Neural cell (in vitro differentiated cells): ENCODE results near the gene TLN1. TPM values are rescaled to one million over a fixed set of nuclear protein-coding genes. Genes with fewer than 3 reads are reported as not detected.

Experiments
- H2AFZ ChIP-seq: fragments of 200-600, 300-800 bp; sonication (generic), shearing (Covaris generic); 2 replicates; pipeline ENCODE4 v1.6.0; 2014; ENCODE audit warnings: low read depth, mild to moderate bottlenecking, antibody characterized with exemption, low read length, moderate library complexity
- H3F3A ChIP-seq: fragments of 200-600 bp; shearing (Covaris generic); 2 replicates; pipeline ENCODE4 v1.6.1; 2016; ENCODE audit warnings: mild to moderate bottlenecking, moderate library complexity, mixed read lengths, antibody characterized with exemption, low read length; ENCODE audit not compliant: insufficient read depth, poor library complexity, severe bottlenecking
- H3K27ac ChIP-seq: fragments of 200-600, 300-800 bp; sonication (generic), shearing (Covaris generic); 2 replicates; pipeline ENCODE4 v1.5.1; 2014; ENCODE audit warnings: mild to moderate bottlenecking, low read length, moderate library complexity
- H3K27me3 ChIP-seq: fragments of 300-800, 200-600 bp; sonication (generic), shearing (Covaris generic); 2 replicates; pipeline ENCODE4 v1.6.0; 2014; ENCODE audit warnings: mild to moderate bottlenecking, low read depth, low read length, moderate library complexity; ENCODE audit not compliant: insufficient read depth
- H3K36me3 ChIP-seq: fragments of 300-800, 200-600 bp; sonication (generic), shearing (Covaris generic); 2 replicates; pipeline ENCODE4 v1.5.1; 2014; ENCODE audit warnings: mild to moderate bottlenecking, antibody characterized with exemption, low read length, moderate library complexity; ENCODE audit not compliant: insufficient read depth
- H3K4me2 ChIP-seq: fragments of 300-800, 200-600 bp; sonication (generic), shearing (Covaris generic); 2 replicates; pipeline ENCODE4 v1.6.0; 2014; ENCODE audit warnings: mild to moderate bottlenecking, low read length
- H3K4me3 ChIP-seq: fragments of 300-800, 200-600 bp; sonication (generic), shearing (Covaris generic); 2 replicates; pipeline ENCODE4 v1.5.1; 2014; ENCODE audit warnings: mild to moderate bottlenecking, low read length, moderate library complexity
- H3K79me2 ChIP-seq: fragments of 200-600 bp; shearing (Covaris generic); replicated peaks from 2 replicates; pipeline ENCODE4 v1.6.0; 2014; ENCODE audit warnings: mild to moderate bottlenecking, low read length, moderate library complexity; ENCODE audit not compliant: insufficient read depth
- H3K9ac ChIP-seq: fragments of 300-800, 200-600 bp; sonication (generic), shearing (Covaris generic); 2 replicates; pipeline ENCODE4 v1.6.1; 2016; ENCODE audit warnings: mild to moderate bottlenecking, low read length, mixed read lengths
- H3K9me2 ChIP-seq: fragments of 200-600 bp; shearing (Covaris generic); 2 replicates; pipeline ENCODE4 v1.6.1; 2016; ENCODE audit warnings: mild to moderate bottlenecking, low read length, mixed read lengths; ENCODE audit not compliant: insufficient read depth
- H3K9me3 ChIP-seq: fragments of 200-600, 300-800 bp; sonication (generic), shearing (Covaris generic); 2 replicates; pipeline ENCODE4 v1.6.1; 2016; ENCODE audit warnings: mild to moderate bottlenecking, mixed run types, low read length, moderate library complexity, mixed read lengths
- H4K20me1 ChIP-seq: fragments of 200-600 bp; shearing (Covaris generic); 2 replicates; pipeline ENCODE4 v1.6.1; 2016; ENCODE audit warnings: mild to moderate bottlenecking, mixed run types; ENCODE audit not compliant: insufficient read depth
- EP300 ChIP-seq: fragments of 450-650 bp; conservative IDR thresholded peaks from 2 replicates; pipeline ENCODE4 v1.6.1; 2014; ENCODE audit warnings: antibody characterized with exemption, mild to moderate bottlenecking, moderate library complexity; ENCODE audit not compliant: poor library complexity, severe bottlenecking
- EZH2 ChIP-seq: fragments of 200-600, 300-800 bp; shearing (Covaris generic), sonication (generic); IDR thresholded peaks from 2 replicates; pipeline ENCODE4 v1.6.1; 2014; ENCODE audit warnings: antibody characterized with exemption, low read length, borderline replicate concordance, mild to moderate bottlenecking; ENCODE audit not compliant: insufficient read depth, poor library complexity, severe bottlenecking
- MXI1 ChIP-seq: fragments of 450-650 bp; conservative IDR thresholded peaks from 2 replicates; pipeline ENCODE4 v1.6.1; 2014; ENCODE audit warnings: antibody characterized with exemption, mild to moderate bottlenecking; ENCODE audit not compliant: poor library complexity, severe bottlenecking
- POLR2AphosphoS5 ChIP-seq: IDR thresholded peaks from 2 replicates; pipeline ENCODE4 v1.6.1; 2012
- RAD21 ChIP-seq: fragments of 450-650 bp; conservative IDR thresholded peaks from 2 replicates; pipeline ENCODE4 v1.6.1; 2014; ENCODE audit warnings: antibody characterized with exemption, mild to moderate bottlenecking, moderate library complexity
- SMC3 ChIP-seq: fragments of 450-650 bp; conservative IDR thresholded peaks from 2 replicates; pipeline ENCODE4 v1.6.1; 2014; ENCODE audit warnings: antibody characterized with exemption, mild to moderate bottlenecking, moderate library complexity; ENCODE audit not compliant: poor library complexity
- TAF1 ChIP-seq: IDR thresholded peaks from 2 replicates; pipeline ENCODE4 v1.6.1; 2012; ENCODE audit warnings: low read depth
- polyA plus RNA-seq: library from polyadenylated mRNA; depleted of rRNA; stranded (reverse); fragments of >200 nt; gene quantifications from 2 replicates; pipeline ENCODE4 v1.2.3, GENCODE V29; 2014
- TF ChIP-seq, protein P1 (sequence below): IDR thresholded peaks from 2 replicates; pipeline ENCODE4 v1.6.1; 2012; ENCODE audit warnings: borderline replicate concordance
- TF ChIP-seq, protein P2 (sequence below): fragments of 450-650 bp; IDR thresholded peaks from 2 replicates; pipeline ENCODE4 v1.5.1; 2014; ENCODE audit warnings: antibody characterized with exemption, mild to moderate bottlenecking, moderate library complexity; ENCODE audit not compliant: poor library complexity, severe bottlenecking

The TLN1 gene
- polyA plus RNA-seq, 1 donor from 2014 or later: 7.1 TPM

DNA sequence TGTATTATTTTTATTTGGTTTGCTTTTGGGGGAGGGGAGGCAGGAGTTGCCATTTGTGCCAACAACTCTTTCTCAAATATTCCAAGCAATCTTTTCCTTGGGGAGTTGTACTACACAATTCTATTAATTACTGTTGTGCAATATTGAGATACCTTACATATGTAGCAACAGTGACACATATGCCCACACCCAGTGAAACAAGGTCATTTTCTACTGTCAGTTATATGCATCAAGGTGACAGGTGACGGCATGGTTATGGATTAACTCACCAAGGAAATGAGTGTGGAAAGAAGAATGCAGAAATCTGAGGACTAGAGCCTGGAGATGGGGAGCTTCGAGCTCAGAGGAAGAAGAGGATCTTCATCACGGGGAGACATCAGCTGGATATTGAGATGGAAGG lies 39.9 kb upstream of the TLN1 start:
- H3F3A ChIP-seq: no peaks in the 10 kb centered on the region
- no peak overlapping the region for H3K4me3 ChIP-seq
- H3K27me3 ChIP-seq: no peaks in the 10 kb centered on the region
- H4K20me1 ChIP-seq: no peaks in the 10 kb centered on the region
- no peaks in the 10 kb centered on the region for H3K36me3 ChIP-seq
- TF ChIP-seq TAF1 (no peak), EZH2 (no peak), SMC3 (no peak), POLR2AphosphoS5 (no peak), EP300 (no peak), MXI1 (no peak), RAD21 (no peak)
- H3K9ac ChIP-seq: no peak overlapping the region
- no peak overlapping the region for H2AFZ ChIP-seq
- no peaks in the 10 kb centered on the region for H3K9me2 ChIP-seq
- no peak overlapping the region for H3K4me2 ChIP-seq
- H3K79me2 ChIP-seq: peaks cover 3% of the 10 kb centered on the region
- no peaks in the 10 kb centered on the region for H3K9me3 ChIP-seq
- no peak overlapping the region for H3K27ac ChIP-seq

DNA sequence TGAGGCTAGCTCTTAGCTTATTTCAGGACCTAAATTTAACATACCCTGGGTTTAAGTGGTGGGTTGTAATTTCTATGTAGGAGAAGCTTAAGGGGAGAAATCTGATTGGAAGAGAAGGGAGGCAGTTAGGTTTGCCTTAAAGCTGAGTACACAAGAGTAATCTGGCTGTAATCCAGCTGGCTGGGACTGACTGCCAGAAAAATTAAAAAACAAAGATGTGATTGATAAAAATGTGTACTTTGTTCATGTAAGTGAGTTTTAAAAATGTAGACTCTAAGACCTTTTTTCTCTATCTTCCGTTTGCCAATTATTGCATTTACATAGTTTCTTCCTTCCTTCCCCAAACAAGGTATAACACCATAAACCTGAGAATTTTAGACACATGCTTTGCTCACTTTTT lies 39.5 kb upstream of the TLN1 start:
- Histone ChIP-seq H3K4me2 (no peak overlapping the region), H3K4me3 (no peak overlapping the region), H2AFZ (no peak overlapping the region), H3K9me3 (no peaks in the 10 kb centered on the region), H4K20me1 (no peaks in the 10 kb centered on the region), H3K27me3 (no peaks in the 10 kb centered on the region), H3K9ac (no peak overlapping the region), H3K79me2 (peaks cover 3% of the 10 kb centered on the region), H3K27ac (no peak overlapping the region), H3K36me3 (no peaks in the 10 kb centered on the region), H3F3A (no peaks in the 10 kb centered on the region), H3K9me2 (no peaks in the 10 kb centered on the region)
- TF ChIP-seq MXI1: no peak
- no peak for TF ChIP-seq EZH2
- TF ChIP-seq RAD21: no peak
- TF ChIP-seq, protein P1, sequence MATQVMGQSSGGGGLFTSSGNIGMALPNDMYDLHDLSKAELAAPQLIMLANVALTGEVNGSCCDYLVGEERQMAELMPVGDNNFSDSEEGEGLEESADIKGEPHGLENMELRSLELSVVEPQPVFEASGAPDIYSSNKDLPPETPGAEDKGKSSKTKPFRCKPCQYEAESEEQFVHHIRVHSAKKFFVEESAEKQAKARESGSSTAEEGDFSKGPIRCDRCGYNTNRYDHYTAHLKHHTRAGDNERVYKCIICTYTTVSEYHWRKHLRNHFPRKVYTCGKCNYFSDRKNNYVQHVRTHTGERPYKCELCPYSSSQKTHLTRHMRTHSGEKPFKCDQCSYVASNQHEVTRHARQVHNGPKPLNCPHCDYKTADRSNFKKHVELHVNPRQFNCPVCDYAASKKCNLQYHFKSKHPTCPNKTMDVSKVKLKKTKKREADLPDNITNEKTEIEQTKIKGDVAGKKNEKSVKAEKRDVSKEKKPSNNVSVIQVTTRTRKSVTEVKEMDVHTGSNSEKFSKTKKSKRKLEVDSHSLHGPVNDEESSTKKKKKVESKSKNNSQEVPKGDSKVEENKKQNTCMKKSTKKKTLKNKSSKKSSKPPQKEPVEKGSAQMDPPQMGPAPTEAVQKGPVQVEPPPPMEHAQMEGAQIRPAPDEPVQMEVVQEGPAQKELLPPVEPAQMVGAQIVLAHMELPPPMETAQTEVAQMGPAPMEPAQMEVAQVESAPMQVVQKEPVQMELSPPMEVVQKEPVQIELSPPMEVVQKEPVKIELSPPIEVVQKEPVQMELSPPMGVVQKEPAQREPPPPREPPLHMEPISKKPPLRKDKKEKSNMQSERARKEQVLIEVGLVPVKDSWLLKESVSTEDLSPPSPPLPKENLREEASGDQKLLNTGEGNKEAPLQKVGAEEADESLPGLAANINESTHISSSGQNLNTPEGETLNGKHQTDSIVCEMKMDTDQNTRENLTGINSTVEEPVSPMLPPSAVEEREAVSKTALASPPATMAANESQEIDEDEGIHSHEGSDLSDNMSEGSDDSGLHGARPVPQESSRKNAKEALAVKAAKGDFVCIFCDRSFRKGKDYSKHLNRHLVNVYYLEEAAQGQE: no peak
- TF ChIP-seq, protein P2, sequence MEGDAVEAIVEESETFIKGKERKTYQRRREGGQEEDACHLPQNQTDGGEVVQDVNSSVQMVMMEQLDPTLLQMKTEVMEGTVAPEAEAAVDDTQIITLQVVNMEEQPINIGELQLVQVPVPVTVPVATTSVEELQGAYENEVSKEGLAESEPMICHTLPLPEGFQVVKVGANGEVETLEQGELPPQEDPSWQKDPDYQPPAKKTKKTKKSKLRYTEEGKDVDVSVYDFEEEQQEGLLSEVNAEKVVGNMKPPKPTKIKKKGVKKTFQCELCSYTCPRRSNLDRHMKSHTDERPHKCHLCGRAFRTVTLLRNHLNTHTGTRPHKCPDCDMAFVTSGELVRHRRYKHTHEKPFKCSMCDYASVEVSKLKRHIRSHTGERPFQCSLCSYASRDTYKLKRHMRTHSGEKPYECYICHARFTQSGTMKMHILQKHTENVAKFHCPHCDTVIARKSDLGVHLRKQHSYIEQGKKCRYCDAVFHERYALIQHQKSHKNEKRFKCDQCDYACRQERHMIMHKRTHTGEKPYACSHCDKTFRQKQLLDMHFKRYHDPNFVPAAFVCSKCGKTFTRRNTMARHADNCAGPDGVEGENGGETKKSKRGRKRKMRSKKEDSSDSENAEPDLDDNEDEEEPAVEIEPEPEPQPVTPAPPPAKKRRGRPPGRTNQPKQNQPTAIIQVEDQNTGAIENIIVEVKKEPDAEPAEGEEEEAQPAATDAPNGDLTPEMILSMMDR: no peak
- no peak for TF ChIP-seq POLR2AphosphoS5
- TF ChIP-seq SMC3: no peak
- TF ChIP-seq TAF1: no peak
- no peak for TF ChIP-seq EP300

DNA sequence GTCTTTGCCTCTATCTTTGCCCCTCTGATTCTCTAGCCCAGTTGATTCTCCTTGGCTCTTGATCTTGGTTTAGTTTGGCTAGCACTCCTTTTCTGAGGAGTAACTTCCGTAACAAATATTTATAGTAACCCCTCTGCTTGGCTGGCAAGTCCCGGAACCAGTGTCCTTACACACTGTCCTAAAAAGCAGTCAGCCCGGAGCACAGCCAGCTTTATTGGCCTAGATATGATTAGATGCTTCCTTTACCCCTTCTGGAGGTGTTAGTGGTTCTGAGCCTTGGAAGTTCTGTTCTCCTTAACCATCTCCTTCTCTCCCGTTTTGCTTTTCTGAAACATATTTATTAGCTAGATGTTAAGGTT lies 39.1 kb upstream of the TLN1 start:
- Histone ChIP-seq H3K4me3 (no peak overlapping the region), H3F3A (no peaks in the 10 kb centered on the region), H3K36me3 (no peaks in the 10 kb centered on the region), H3K4me2 (no peak overlapping the region), H3K9me3 (no peaks in the 10 kb centered on the region), H3K9ac (no peak overlapping the region), H2AFZ (no peak overlapping the region), H3K27ac (no peak overlapping the region), H3K27me3 (no peaks in the 10 kb centered on the region), H4K20me1 (no peaks in the 10 kb centered on the region), H3K79me2 (peaks cover 3% of the 10 kb centered on the region), H3K9me2 (no peaks in the 10 kb centered on the region)
- TF ChIP-seq EZH2 (no peak), EP300 (no peak), TAF1 (no peak), SMC3 (no peak), POLR2AphosphoS5 (no peak), RAD21 (no peak), MXI1 (no peak)
- TF ChIP-seq, protein P2: no peak
- TF ChIP-seq, protein P1: no peak
